HepG2 (cell line): ENCODE data around the gene CLDN24.

Experiments
- BHLHE40 ChIP-seq: IDR thresholded peaks from 2 replicates; pipeline ENCODE4 v1.6.1; 2011; ENCODE audit warnings: low read length, improper control_type of control experiment
- CAMTA2 ChIP-seq: sonication (generic); formaldehyde crosslinking; IDR thresholded peaks from 2 replicates; pipeline ENCODE4 v1.4.0; 2020; ENCODE audit warnings: mild to moderate bottlenecking, missing genetic modification reagents, borderline replicate concordance
- CEBPB ChIP-seq: IDR thresholded peaks from 2 replicates; pipeline ENCODE4 v1.6.1; 2011; ENCODE audit warnings: low read depth, low read length, improper control_type of control experiment, borderline replicate concordance
- CTCF ChIP-seq: sonication (generic); formaldehyde crosslinking; IDR thresholded peaks from 2 replicates; pipeline ENCODE4 v1.5.0; 2020; ENCODE audit warnings: mild to moderate bottlenecking, missing genetic modification reagents, moderate library complexity
- FOXA1 ChIP-seq, 2 experiments: fragments of 450-650 bp in 1 of 2; sonication (generic) in 1 of 2; formaldehyde crosslinking in 1 of 2; IDR thresholded peaks; 2 replicates each; pipeline versions ENCODE4 v1.4.0 to v1.6.1; 2016 to 2020; ENCODE audit warnings: missing genetic modification reagents in 1 of 2
- GATAD2A ChIP-seq: IDR thresholded peaks from 2 replicates; pipeline ENCODE4 v1.6.1; 2016
- NFIC ChIP-seq: IDR thresholded peaks from 2 replicates; pipeline ENCODE4 v1.6.1; 2012; ENCODE audit warnings: mild to moderate bottlenecking, low read length, inconsistent platforms
- PBX3 ChIP-seq: sonication (generic); formaldehyde crosslinking; IDR thresholded peaks from 2 replicates; pipeline ENCODE4 v1.8.1; 2023; ENCODE audit warnings: missing genetic modification reagents, inconsistent platforms, borderline replicate concordance
- SMC3 ChIP-seq: IDR thresholded peaks from 2 replicates; pipeline ENCODE4 v1.6.1; 2011; ENCODE audit warnings: low read length, improper control_type of control experiment
- SMYD3 ChIP-seq: sonication (generic); formaldehyde crosslinking; IDR thresholded peaks from 2 replicates; pipeline ENCODE4 v1.8.1; 2023; ENCODE audit warnings: mild to moderate bottlenecking, missing genetic modification reagents
- SP1 ChIP-seq, 2 experiments: fragments of 450-650 bp in 1 of 2; sonication (generic) in 1 of 2; formaldehyde crosslinking in 1 of 2; IDR thresholded peaks; 2 replicates each; pipeline versions ENCODE4 v1.4.0 to v1.6.1; 2016 to 2020; ENCODE audit warnings: missing genetic modification reagents in 1 of 2
- TCF7 ChIP-seq: sonication (generic); IDR thresholded peaks from 2 replicates; pipeline ENCODE4 v1.6.1; 2016; ENCODE audit warnings: antibody characterized with exemption, low read depth
- ZFP36 ChIP-seq: fragments of 150-350 bp; IDR thresholded peaks from 2 replicates; pipeline ENCODE4 v1.6.1; 2018; ENCODE audit warnings: borderline replicate concordance, low read length, low read depth; ENCODE audit not compliant: partially characterized antibody

- TF ChIP-seq ZFP36: no peak
- no peak for TF ChIP-seq SP1 (IDR thresholded peaks at IDR 0.05)
- TF ChIP-seq SP1 (CRISPR knock-in tag; IDR thresholded peaks at IDR 0.05): no peak
- no peak for TF ChIP-seq SMYD3 (CRISPR knock-in tag)
- TF ChIP-seq CTCF: no peak
- TF ChIP-seq PBX3: no peak
- no peak for TF ChIP-seq NFIC
- TF ChIP-seq GATAD2A: no peak
- no peak for TF ChIP-seq BHLHE40
- TF ChIP-seq CAMTA2 (CRISPR knock-in tag): no peak
- no peak for TF ChIP-seq SMC3
- TF ChIP-seq TCF7: no peak
- no peak for TF ChIP-seq FOXA1 (IDR thresholded peaks at IDR 0.05)
- no peak for TF ChIP-seq FOXA1 (CRISPR knock-in tag; IDR thresholded peaks at IDR 0.05)
- TF ChIP-seq CEBPB: peak; percentile 44; the same call in 1 of the 2 replicates
These were observed at the start of gene CLDN24 for GRCh38 chr4:183322326-183322725.
